SU-DHL-6 (cell line): ENCODE results near the gene WWTR1.

ENCODE experiments used
- H2AFZ ChIP-seq: fragments of 200-600 bp; sonication (generic); 2 replicates; pipeline ENCODE4 v1.6.1; 2014; ENCODE audit warnings: low read depth, mild to moderate bottlenecking, moderate library complexity, mixed read lengths, antibody characterized with exemption, low read length; ENCODE audit not compliant: severe bottlenecking
- H3F3A ChIP-seq: fragments of 200-600 bp; shearing (Covaris generic); 2 replicates; pipeline ENCODE4 v1.6.0; 2016; ENCODE audit warnings: antibody characterized with exemption, mild to moderate bottlenecking; ENCODE audit not compliant: insufficient read depth
- H3K27ac ChIP-seq: fragments of 200-600 bp; sonication (generic); 2 replicates; pipeline ENCODE4 v1.5.1; 2016; ENCODE audit warnings: low read depth, mild to moderate bottlenecking, low read length, moderate library complexity, mixed read lengths
- H3K27me3 ChIP-seq: fragments of 200-600 bp; sonication (generic), shearing (Covaris generic); 2 replicates; pipeline ENCODE4 v1.6.0; 2014; ENCODE audit warnings: mild to moderate bottlenecking, low read length
- H3K36me3 ChIP-seq: fragments of 200-600 bp; sonication (generic); 2 replicates; pipeline ENCODE4 v1.6.1; 2014; ENCODE audit warnings: mild to moderate bottlenecking, low read length, mixed read lengths
- H3K4me2 ChIP-seq: fragments of 300-600, 200-600 bp; shearing (Covaris generic), sonication (generic); 2 replicates; pipeline ENCODE4 v1.6.0; 2014; ENCODE audit warnings: low read length, low read depth, mild to moderate bottlenecking; ENCODE audit not compliant: poor library complexity, severe bottlenecking
- H3K4me3 ChIP-seq: fragments of 200-600 bp; sonication (generic); 2 replicates; pipeline ENCODE4 v1.5.1; 2014; ENCODE audit warnings: antibody characterized with exemption, low read length, mild to moderate bottlenecking, mixed read lengths; ENCODE audit not compliant: insufficient read depth, poor library complexity, severe bottlenecking
- H3K79me2 ChIP-seq: fragments of 200-600 bp; sonication (generic); 2 replicates; pipeline ENCODE4 v1.6.1; 2014; ENCODE audit warnings: mild to moderate bottlenecking, low read length, moderate library complexity; ENCODE audit not compliant: insufficient read depth
- H3K9ac ChIP-seq: fragments of 200-600 bp; sonication (generic); 2 replicates; pipeline ENCODE4 v1.7.0; 2014; ENCODE audit warnings: mild to moderate bottlenecking, low read length
- H3K9me2 ChIP-seq: fragments of 200-600 bp; sonication (generic); replicated peaks from 2 replicates; pipeline ENCODE4 v1.6.1; 2014; ENCODE audit warnings: low read length; ENCODE audit not compliant: insufficient read depth
- H3K9me3 ChIP-seq: fragments of 200-600 bp; sonication (generic); 2 replicates; pipeline ENCODE4 v1.6.1; 2014; ENCODE audit warnings: low read length, mixed read lengths; ENCODE audit not compliant: insufficient read depth
- H4K20me1 ChIP-seq: fragments of 200-600 bp; sonication (generic); 2 replicates; pipeline ENCODE4 v1.6.1; 2014; ENCODE audit warnings: low read depth, mild to moderate bottlenecking, antibody characterized with exemption, low read length, moderate library complexity, mixed read lengths
- CTCF ChIP-seq: fragments of 200-600 bp; sonication (generic); IDR thresholded peaks from one replicate; pipeline ENCODE4 v1.5.1; 2017; ENCODE audit warnings: antibody characterized with exemption, mild to moderate bottlenecking, low read length, moderate library complexity; ENCODE audit not compliant: insufficient read depth, poor library complexity, severe bottlenecking
- EZH2phosphoT487 ChIP-seq: fragments of 200-600 bp; sonication (generic), shearing (Covaris generic); conservative IDR thresholded peaks from 2 replicates; pipeline ENCODE4 v1.6.1; 2018; ENCODE audit warnings: mild to moderate bottlenecking, antibody characterized with exemption, low read length, moderate library complexity, mixed read lengths

WWTR1 gene

GRCh38 chr3:149553781-149554451 is 103.9 kb downstream of the WWTR1 start:
- no peaks in the 10 kb centered on the region for H4K20me1 ChIP-seq
- no peaks in the 10 kb centered on the region for H3K9me3 ChIP-seq
- H3K4me3 ChIP-seq = no peak overlapping the region
- no peaks in the 10 kb centered on the region for H3K79me2 ChIP-seq
- H3F3A ChIP-seq = no peaks in the 10 kb centered on the region
- 0 out of 2 replicates have a peak, but pooled peaks cover 3% of the 10 kb centered on the region for H3K27me3 ChIP-seq
- no peak overlapping the region for H3K9ac ChIP-seq
- no peak overlapping the region for H3K4me2 ChIP-seq
- H2AFZ ChIP-seq = no peak overlapping the region
- TF ChIP-seq EZH2phosphoT487 = no peak
- TF ChIP-seq CTCF = no peak
- H3K27ac ChIP-seq = no peak overlapping the region
- H3K36me3 ChIP-seq = no peaks in the 10 kb centered on the region
- no peaks in the 10 kb centered on the region for H3K9me2 ChIP-seq

- Histone ChIP-seq H3K27ac (no peak overlapping the region), H3K4me2 (no peak overlapping the region), H3K36me3 (no peaks in the 10 kb centered on the region), H3K4me3 (no peak overlapping the region), H3F3A (no peaks in the 10 kb centered on the region), H3K79me2 (no peaks in the 10 kb centered on the region), H4K20me1 (no peaks in the 10 kb centered on the region), H3K9me2 (no peaks in the 10 kb centered on the region), H3K9me3 (no peaks in the 10 kb centered on the region), H3K9ac (no peak overlapping the region), H2AFZ (no peak overlapping the region), H3K27me3 (0 out of 2 replicates have a peak, but pooled peaks cover 3% of the 10 kb centered on the region)
- TF ChIP-seq EZH2phosphoT487 (no peak), CTCF (no peak)
Observed at GRCh38 chr3:149552700-149553099, 105.1 kb downstream of the WWTR1 start.

GRCh38 chr3:149551500-149551899 is 106.3 kb downstream of the WWTR1 start:
- Histone ChIP-seq H3K9me3 (no peaks in the 10 kb centered on the region), H3K9me2 (no peaks in the 10 kb centered on the region), H3K4me3 (no peak overlapping the region), H3K27ac (no peak overlapping the region), H3K4me2 (no peak overlapping the region), H3K36me3 (no peaks in the 10 kb centered on the region), H3F3A (no peaks in the 10 kb centered on the region), H3K79me2 (no peaks in the 10 kb centered on the region), H3K27me3 (0 out of 2 replicates have a peak, but pooled peaks cover 3% of the 10 kb centered on the region), H2AFZ (no peak overlapping the region), H4K20me1 (no peaks in the 10 kb centered on the region), H3K9ac (no peak overlapping the region)
- TF ChIP-seq CTCF = no peak
- no peak for TF ChIP-seq EZH2phosphoT487
